KMS-11 (cell line): ENCODE results near the gene CCDC68.
"Not testable (repeated sequence)": the region's sequence is repeated elsewhere in the genome, so short reads cannot be mapped to it uniquely, and the experiment has no call there.

Experiments used
- H2AFZ ChIP-seq: fragments of 200-600 bp; sonication (generic); 2 replicates; pipeline ENCODE4 v1.6.1; 2016; ENCODE audit warnings: antibody characterized with exemption, mixed run types, low read depth
- H3K27ac ChIP-seq: fragments of 200-600 bp; sonication (generic); 2 replicates; pipeline ENCODE4 v1.6.1; 2016; ENCODE audit warnings: mild to moderate bottlenecking, mixed run types
- H3K27me3 ChIP-seq: fragments of 200-600 bp; sonication (generic); 2 replicates; pipeline ENCODE4 v1.6.1; 2017; ENCODE audit warnings: mild to moderate bottlenecking, low read depth, mixed run types, moderate library complexity; ENCODE audit not compliant: insufficient read depth
- H3K36me3 ChIP-seq: fragments of 200-600 bp; sonication (generic); 2 replicates; pipeline ENCODE4 v1.6.1; 2017; ENCODE audit warnings: mild to moderate bottlenecking, mixed run types; ENCODE audit not compliant: insufficient read depth
- H3K4me1 ChIP-seq: fragments of 200-600 bp; sonication (generic); 2 replicates; pipeline ENCODE4 v1.6.1; 2016; ENCODE audit warnings: mild to moderate bottlenecking, low read depth, mixed run types; ENCODE audit not compliant: poor library complexity, severe bottlenecking
- H3K4me2 ChIP-seq: fragments of 200-600 bp; sonication (generic); 2 replicates; pipeline ENCODE4 v1.7.0; 2016; ENCODE audit warnings: mild to moderate bottlenecking, mixed run types
- H3K4me3 ChIP-seq: fragments of 200-600 bp; sonication (generic); IDR thresholded peaks from 2 replicates; pipeline ENCODE4 v1.6.1; 2017; ENCODE audit warnings: low read depth, low read length, mixed read lengths; ENCODE audit not compliant: insufficient read depth
- H3K79me2 ChIP-seq: fragments of 200-600 bp; sonication (generic); 2 replicates; pipeline ENCODE4 v1.6.1; 2016; ENCODE audit warnings: low read depth, mixed run types; ENCODE audit not compliant: insufficient read depth
- H3K9ac ChIP-seq: fragments of 200-600 bp; sonication (generic); 2 replicates; pipeline ENCODE4 v1.6.1; 2016; ENCODE audit warnings: mild to moderate bottlenecking, mixed run types
- H4K20me1 ChIP-seq: fragments of 200-600 bp; sonication (generic); 2 replicates; pipeline ENCODE4 v1.6.1; 2016; ENCODE audit warnings: mild to moderate bottlenecking, mixed run types; ENCODE audit not compliant: insufficient read depth
- TF ChIP-seq, protein P1 (sequence below): fragments of 200-600 bp; sonication (generic); conservative IDR thresholded peaks from 2 replicates; pipeline ENCODE4 v1.6.1; 2017; ENCODE audit warnings: low read depth, mild to moderate bottlenecking, antibody characterized with exemption, low read length, moderate library complexity, mixed read lengths

CCDC68 gene

DNA sequence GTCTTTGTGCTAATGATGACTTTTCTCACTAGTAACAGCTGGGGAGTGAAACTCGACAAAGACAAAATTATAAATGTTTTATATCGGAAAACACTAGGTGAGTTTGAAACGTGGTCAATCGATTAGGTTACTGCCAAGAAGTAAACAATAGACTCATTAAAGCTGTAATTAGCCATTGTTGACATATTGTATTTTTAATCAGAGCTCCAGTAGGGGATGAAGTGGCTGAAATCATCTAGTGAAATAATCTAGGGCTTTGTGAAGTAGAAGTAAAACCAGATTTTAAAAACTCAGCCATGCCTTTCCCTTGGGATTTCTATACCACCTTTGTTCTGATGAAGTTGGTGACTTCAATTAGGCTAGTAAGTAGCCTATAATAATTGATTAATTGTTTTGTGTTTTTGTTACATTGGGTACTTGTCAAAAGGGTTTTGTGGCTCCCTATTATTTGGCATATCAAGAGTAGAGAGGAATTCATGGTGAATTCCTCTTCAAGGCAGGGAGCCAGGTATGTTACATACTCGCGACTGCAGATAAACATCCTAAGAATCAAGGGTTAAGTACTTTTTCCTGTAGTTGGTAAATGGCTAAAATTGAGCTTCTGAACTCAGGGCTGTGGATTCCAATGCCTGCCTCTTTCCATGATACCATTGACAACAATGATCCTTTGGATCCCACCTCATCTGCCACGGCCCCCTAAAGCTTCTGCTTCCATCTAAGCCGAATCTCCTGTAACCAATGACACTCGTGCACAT is 99.4 kb downstream of the CCDC68 start:
- Histone ChIP-seq H3K36me3 (no peaks in the 10 kb centered on the region), H3K79me2 (no peaks in the 10 kb centered on the region), H4K20me1 (no peaks in the 10 kb centered on the region), H3K27ac (no peak overlapping the region), H3K9ac (no peak overlapping the region), H3K27me3 (no peaks in the 10 kb centered on the region), H3K4me1 (no peaks in the 10 kb centered on the region), H2AFZ (no peak overlapping the region), H3K4me2 (no peak overlapping the region), H3K4me3 (no peak overlapping the region)
- TF ChIP-seq, protein P1, sequence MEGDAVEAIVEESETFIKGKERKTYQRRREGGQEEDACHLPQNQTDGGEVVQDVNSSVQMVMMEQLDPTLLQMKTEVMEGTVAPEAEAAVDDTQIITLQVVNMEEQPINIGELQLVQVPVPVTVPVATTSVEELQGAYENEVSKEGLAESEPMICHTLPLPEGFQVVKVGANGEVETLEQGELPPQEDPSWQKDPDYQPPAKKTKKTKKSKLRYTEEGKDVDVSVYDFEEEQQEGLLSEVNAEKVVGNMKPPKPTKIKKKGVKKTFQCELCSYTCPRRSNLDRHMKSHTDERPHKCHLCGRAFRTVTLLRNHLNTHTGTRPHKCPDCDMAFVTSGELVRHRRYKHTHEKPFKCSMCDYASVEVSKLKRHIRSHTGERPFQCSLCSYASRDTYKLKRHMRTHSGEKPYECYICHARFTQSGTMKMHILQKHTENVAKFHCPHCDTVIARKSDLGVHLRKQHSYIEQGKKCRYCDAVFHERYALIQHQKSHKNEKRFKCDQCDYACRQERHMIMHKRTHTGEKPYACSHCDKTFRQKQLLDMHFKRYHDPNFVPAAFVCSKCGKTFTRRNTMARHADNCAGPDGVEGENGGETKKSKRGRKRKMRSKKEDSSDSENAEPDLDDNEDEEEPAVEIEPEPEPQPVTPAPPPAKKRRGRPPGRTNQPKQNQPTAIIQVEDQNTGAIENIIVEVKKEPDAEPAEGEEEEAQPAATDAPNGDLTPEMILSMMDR, result no peak

DNA sequence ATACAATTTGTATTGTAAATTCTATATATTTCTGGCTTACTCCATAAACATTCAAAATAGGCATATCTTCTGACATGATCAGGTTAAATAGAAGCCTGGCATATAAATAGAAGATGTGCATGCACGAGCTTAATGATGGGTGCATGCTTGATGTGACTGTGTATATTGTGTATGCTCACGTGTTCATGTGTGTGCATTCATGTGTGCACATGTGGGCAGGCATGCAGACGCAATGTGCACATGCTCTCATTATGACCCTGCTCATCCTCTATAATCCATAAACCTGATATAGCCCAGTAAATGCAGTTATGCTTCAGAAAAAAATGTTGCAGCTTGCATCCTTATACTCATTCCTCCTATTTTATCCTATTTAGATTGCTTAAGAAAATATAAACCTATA is 101.8 kb downstream of the CCDC68 start:
- no peak overlapping the region for H3K9ac ChIP-seq
- TF ChIP-seq, protein P1, result no peak

DNA sequence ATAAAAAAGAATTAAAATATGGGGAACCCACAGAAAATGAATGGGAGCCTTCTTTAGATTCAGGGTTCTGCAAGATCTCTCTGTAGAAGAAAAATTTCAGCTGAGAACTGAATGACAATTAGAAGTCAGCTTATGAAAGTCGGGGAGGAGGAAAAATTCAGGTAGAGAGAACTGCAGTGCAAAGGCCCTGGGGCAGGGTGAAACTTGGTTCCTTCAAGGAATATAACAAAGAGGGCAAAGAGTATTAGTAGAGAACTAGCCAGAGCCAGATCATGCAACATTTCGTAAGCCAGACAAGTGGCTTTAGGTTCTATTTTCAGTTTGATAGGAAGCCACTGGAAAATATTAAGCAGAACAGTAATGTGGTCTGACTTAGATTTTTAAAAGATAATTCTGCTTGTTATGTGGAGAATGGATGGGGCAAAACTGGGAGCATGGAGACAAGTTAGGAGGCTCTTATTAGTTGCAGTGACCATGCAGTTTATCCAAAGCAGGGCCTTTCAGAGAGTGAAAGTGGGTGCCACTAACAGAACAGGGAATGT is 103.1 kb downstream of the CCDC68 start:
- TF ChIP-seq, protein P1, result no peak
- H3K36me3 ChIP-seq, result no peaks in the 10 kb centered on the region
- no peak overlapping the region for H3K4me3 ChIP-seq
- H3K4me1 ChIP-seq, result no peaks in the 10 kb centered on the region
- H3K27ac ChIP-seq, result no peak overlapping the region
- H3K4me2 ChIP-seq, result no peak overlapping the region
- H4K20me1 ChIP-seq, result no peaks in the 10 kb centered on the region
- H3K79me2 ChIP-seq, result no peaks in the 10 kb centered on the region
- no peak overlapping the region for H2AFZ ChIP-seq
- H3K9ac ChIP-seq, result no peak overlapping the region
- no peaks in the 10 kb centered on the region for H3K27me3 ChIP-seq

More for the DNA sequence above, 101.8 kb downstream of the CCDC68 start:
- H3K27ac ChIP-seq, result no peak overlapping the region
- no peaks in the 10 kb centered on the region for H3K79me2 ChIP-seq
- no peak overlapping the region for H3K4me2 ChIP-seq
- H3K27me3 ChIP-seq, result no peaks in the 10 kb centered on the region
- H4K20me1 ChIP-seq, result no peaks in the 10 kb centered on the region
- H2AFZ ChIP-seq, result no peak overlapping the region
- H3K4me3 ChIP-seq, result no peak overlapping the region
- H3K36me3 ChIP-seq, result no peaks in the 10 kb centered on the region
- H3K4me1 ChIP-seq, result no peaks in the 10 kb centered on the region

DNA sequence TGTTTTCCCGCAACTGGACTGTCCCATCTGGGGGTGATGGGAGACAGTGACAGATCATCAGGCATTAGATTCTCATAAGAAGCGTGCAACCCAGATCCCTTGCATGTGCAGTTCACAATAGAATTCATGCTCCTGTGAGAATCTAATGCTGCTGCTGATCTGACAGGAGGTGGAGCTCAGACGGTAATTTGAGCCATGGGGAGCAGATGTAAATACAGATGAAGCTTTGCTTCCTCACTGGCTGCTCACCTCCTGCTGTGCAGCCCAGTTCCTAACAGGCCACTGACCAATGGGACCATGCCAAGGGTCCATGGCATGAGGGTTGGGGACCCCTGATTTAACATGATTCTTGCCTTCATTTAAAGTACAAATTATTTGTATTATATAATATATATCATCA is 104.2 kb downstream of the CCDC68 start:
- not testable (repeated sequence) for H3K4me2 ChIP-seq, H3K79me2 ChIP-seq, H3K36me3 ChIP-seq, H4K20me1 ChIP-seq, H2AFZ ChIP-seq, H3K27ac ChIP-seq, H3K9ac ChIP-seq, H3K27me3 ChIP-seq, H3K4me1 ChIP-seq, H3K4me3 ChIP-seq
